WTC11 (cell line): ENCODE measurements around the gene IL6R.

Experiments used
- ATF3 ChIP-seq: sonication (generic); formaldehyde crosslinking; conservative IDR thresholded peaks from 2 replicates; pipeline ENCODE4 v1.8.1; 2022; ENCODE audit warnings: mild to moderate bottlenecking, missing genetic modification reagents
- CTCF ChIP-seq: fragments of 200-600 bp; IDR thresholded peaks from 2 replicates; pipeline ENCODE4 v1.8.0; 2022; ENCODE audit warnings: antibody characterized with exemption
- ETV6 ChIP-seq: sonication (generic); formaldehyde crosslinking; IDR thresholded peaks from 2 replicates; pipeline ENCODE4 v1.8.1; 2022; ENCODE audit warnings: mild to moderate bottlenecking, missing genetic modification reagents
- FOXK1 ChIP-seq: sonication (generic); formaldehyde crosslinking; IDR thresholded peaks from 2 replicates; pipeline ENCODE4 v1.8.0; 2022; ENCODE audit warnings: mild to moderate bottlenecking, moderate library complexity, missing genetic modification reagents
- NFE2L1 ChIP-seq: sonication (generic); formaldehyde crosslinking; IDR thresholded peaks from 2 replicates; pipeline ENCODE4 v1.8.1; 2023; ENCODE audit warnings: missing genetic modification reagents
- NR1H2 ChIP-seq: sonication (generic); formaldehyde crosslinking; IDR thresholded peaks from 2 replicates; pipeline ENCODE4 v1.9.0; 2021; ENCODE audit warnings: mild to moderate bottlenecking, moderate library complexity, missing genetic modification reagents
- NR2C2 ChIP-seq: sonication (generic); formaldehyde crosslinking; IDR thresholded peaks from 2 replicates; pipeline ENCODE4 v1.8.0; 2022; ENCODE audit warnings: mild to moderate bottlenecking, missing genetic modification reagents
- OVOL2 ChIP-seq: fragments of 250-450 bp; sonication (Bioruptor Pico); IDR thresholded peaks from 2 replicates; pipeline ENCODE4 v1.9.0; 2021; ENCODE audit warnings: mild to moderate bottlenecking, borderline replicate concordance
- TEAD4 ChIP-seq: sonication (generic); formaldehyde crosslinking; IDR thresholded peaks from 2 replicates; pipeline ENCODE4 v1.8.0; 2022; ENCODE audit warnings: mild to moderate bottlenecking, missing genetic modification reagents
- ZNF317 ChIP-seq: sonication (generic); formaldehyde crosslinking; IDR thresholded peaks from 2 replicates; pipeline ENCODE4 v1.8.1; 2023; ENCODE audit warnings: low read depth, mild to moderate bottlenecking, moderate library complexity, missing genetic modification reagents, borderline replicate concordance
- TF ChIP-seq, protein P1 (sequence below): sonication (generic); formaldehyde crosslinking; IDR thresholded peaks from 2 replicates; pipeline ENCODE4 v1.8.0; 2023; ENCODE audit warnings: mild to moderate bottlenecking, missing genetic modification reagents
- TF ChIP-seq, protein P2 (sequence below): sonication (generic); formaldehyde crosslinking; IDR thresholded peaks from 2 replicates; pipeline ENCODE4 v1.8.1; 2022; ENCODE audit warnings: mild to moderate bottlenecking, missing genetic modification reagents, moderate library complexity, borderline replicate concordance

DNA sequence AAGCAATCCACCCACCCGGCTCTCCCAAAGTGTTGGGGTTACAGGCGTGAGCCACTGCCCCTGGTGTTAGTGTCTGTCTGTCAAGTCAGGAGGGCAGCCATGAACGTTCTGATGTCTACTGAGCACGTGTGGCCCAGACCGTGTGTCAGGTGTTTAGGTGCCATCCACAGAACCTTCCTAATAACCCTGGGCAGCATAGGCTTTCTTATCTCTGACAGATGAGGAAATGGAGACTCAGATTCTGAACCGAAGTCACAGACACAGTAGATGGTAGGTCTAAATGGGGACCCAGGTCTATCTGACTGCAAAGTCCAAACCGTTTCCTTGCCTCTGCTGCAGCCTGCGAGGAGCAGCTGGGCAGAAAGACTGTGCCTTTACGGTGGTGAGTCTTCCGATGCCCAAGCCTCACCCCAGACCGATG lies 622 bp upstream of the IL6R start:
- no peak for TF ChIP-seq ATF3 (CRISPR knock-in tag)
- TF ChIP-seq, protein P1, sequence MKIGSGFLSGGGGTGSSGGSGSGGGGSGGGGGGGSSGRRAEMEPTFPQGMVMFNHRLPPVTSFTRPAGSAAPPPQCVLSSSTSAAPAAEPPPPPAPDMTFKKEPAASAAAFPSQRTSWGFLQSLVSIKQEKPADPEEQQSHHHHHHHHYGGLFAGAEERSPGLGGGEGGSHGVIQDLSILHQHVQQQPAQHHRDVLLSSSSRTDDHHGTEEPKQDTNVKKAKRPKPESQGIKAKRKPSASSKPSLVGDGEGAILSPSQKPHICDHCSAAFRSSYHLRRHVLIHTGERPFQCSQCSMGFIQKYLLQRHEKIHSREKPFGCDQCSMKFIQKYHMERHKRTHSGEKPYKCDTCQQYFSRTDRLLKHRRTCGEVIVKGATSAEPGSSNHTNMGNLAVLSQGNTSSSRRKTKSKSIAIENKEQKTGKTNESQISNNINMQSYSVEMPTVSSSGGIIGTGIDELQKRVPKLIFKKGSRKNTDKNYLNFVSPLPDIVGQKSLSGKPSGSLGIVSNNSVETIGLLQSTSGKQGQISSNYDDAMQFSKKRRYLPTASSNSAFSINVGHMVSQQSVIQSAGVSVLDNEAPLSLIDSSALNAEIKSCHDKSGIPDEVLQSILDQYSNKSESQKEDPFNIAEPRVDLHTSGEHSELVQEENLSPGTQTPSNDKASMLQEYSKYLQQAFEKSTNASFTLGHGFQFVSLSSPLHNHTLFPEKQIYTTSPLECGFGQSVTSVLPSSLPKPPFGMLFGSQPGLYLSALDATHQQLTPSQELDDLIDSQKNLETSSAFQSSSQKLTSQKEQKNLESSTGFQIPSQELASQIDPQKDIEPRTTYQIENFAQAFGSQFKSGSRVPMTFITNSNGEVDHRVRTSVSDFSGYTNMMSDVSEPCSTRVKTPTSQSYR (CRISPR knock-in tag) = no peak
- TF ChIP-seq CTCF = no peak
- TF ChIP-seq FOXK1 (CRISPR knock-in tag) = no peak
- TF ChIP-seq OVOL2 (CRISPR knock-in tag) = no peak
- TF ChIP-seq, protein P2, sequence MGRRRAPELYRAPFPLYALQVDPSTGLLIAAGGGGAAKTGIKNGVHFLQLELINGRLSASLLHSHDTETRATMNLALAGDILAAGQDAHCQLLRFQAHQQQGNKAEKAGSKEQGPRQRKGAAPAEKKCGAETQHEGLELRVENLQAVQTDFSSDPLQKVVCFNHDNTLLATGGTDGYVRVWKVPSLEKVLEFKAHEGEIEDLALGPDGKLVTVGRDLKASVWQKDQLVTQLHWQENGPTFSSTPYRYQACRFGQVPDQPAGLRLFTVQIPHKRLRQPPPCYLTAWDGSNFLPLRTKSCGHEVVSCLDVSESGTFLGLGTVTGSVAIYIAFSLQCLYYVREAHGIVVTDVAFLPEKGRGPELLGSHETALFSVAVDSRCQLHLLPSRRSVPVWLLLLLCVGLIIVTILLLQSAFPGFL (CRISPR knock-in tag) = no peak
- no peak for TF ChIP-seq TEAD4
- no peak for TF ChIP-seq NFE2L1 (CRISPR knock-in tag)
- TF ChIP-seq ETV6 (CRISPR knock-in tag) = no peak
- TF ChIP-seq ZNF317 (CRISPR knock-in tag) = no peak
- no peak for TF ChIP-seq NR2C2 (CRISPR knock-in tag)
- TF ChIP-seq NR1H2 (CRISPR knock-in tag) = no peak
